Measurements from ENCODE around the gene RAB5B. TPM values are rescaled to one million over a fixed set of nuclear protein-coding genes. Genes with fewer than 3 reads are reported as not detected.

Gene RAB5B
- total RNA-seq, 1 experiment from 2014 or later, result 46.9 TPM

Other genes starting within 250 kb of the RAB5B start
- 1,118 and 1,197 TPM in 2 replicates for gene CD63, start 245.1 kb upstream of the RAB5B start, total RNA-seq (2014; rRNA removed; shearing (Covaris generic))
- 7.7 and 8.4 TPM in 2 replicates for gene GDF11, start 231.0 kb upstream of the RAB5B start, total RNA-seq (2014; rRNA removed; shearing (Covaris generic))
- 131 and 170 TPM in 2 replicates for gene SARNP, start 156.4 kb upstream of the RAB5B start, total RNA-seq (2014; rRNA removed; shearing (Covaris generic))
- gene ORMDL2, start 156.0 kb upstream of the RAB5B start, total RNA-seq (2014; rRNA removed; shearing (Covaris generic)), result 35.9 and 37.2 TPM in 2 replicates
- 35.6 and 43.6 TPM in 2 replicates for gene DNAJC14, start 144.5 kb upstream of the RAB5B start, total RNA-seq (2014; rRNA removed; shearing (Covaris generic))
- gene MMP19, start 131.1 kb upstream of the RAB5B start, total RNA-seq (2014; rRNA removed; shearing (Covaris generic)), result 0.37 and 2.0 TPM in 2 replicates
- 36.1 and 47.4 TPM in 2 replicates for gene PYM1, start 46.2 kb upstream of the RAB5B start, total RNA-seq (2014; rRNA removed; shearing (Covaris generic))
- 5.5 and 11.1 TPM in 2 replicates for gene DGKA, start 42.9 kb upstream of the RAB5B start, total RNA-seq (2014; rRNA removed; shearing (Covaris generic))
- gene PMEL, start 8.0 kb upstream of the RAB5B start, total RNA-seq (2014; rRNA removed; shearing (Covaris generic)), result 0.43 and 0.87 TPM in 2 replicates
- gene CDK2, start 7.2 kb upstream of the RAB5B start, total RNA-seq (2014; rRNA removed; shearing (Covaris generic)), result 66.3 and 67.3 TPM in 2 replicates
- 16.7 and 25.9 TPM in 2 replicates for gene SUOX, start 23.2 kb downstream of the RAB5B start, total RNA-seq (2014; rRNA removed; shearing (Covaris generic))
- 0.39 and 0.89 TPM in 2 replicates for gene IKZF4, start 47.0 kb downstream of the RAB5B start, total RNA-seq (2014; rRNA removed; shearing (Covaris generic))
- gene RPS26, start 67.8 kb downstream of the RAB5B start, total RNA-seq (2014; rRNA removed; shearing (Covaris generic)), result 1,414 and 1,870 TPM in 2 replicates
- 0.31 and 0.45 TPM in 2 replicates for gene ERBB3, start 106.1 kb downstream of the RAB5B start, total RNA-seq (2014; rRNA removed; shearing (Covaris generic))
- gene PA2G4, start 130.5 kb downstream of the RAB5B start, total RNA-seq (2014; rRNA removed; shearing (Covaris generic)), result 203 and 227 TPM in 2 replicates
- 3,847 and 4,326 TPM in 2 replicates for gene RPL41, start 142.6 kb downstream of the RAB5B start, total RNA-seq (2014; rRNA removed; shearing (Covaris generic))
- 1.9 and 2.4 TPM in 2 replicates for gene ZC3H10, start 144.2 kb downstream of the RAB5B start, total RNA-seq (2014; rRNA removed; shearing (Covaris generic))
- 62.9 and 80.8 TPM in 2 replicates for gene ESYT1, start 154.2 kb downstream of the RAB5B start, total RNA-seq (2014; rRNA removed; shearing (Covaris generic))
- gene MYL6B, start 178.5 kb downstream of the RAB5B start, total RNA-seq (2014; rRNA removed; shearing (Covaris generic)), result 88.0 and 129 TPM in 2 replicates
- gene MYL6, start 184.3 kb downstream of the RAB5B start, total RNA-seq (2014; rRNA removed; shearing (Covaris generic)), result 2,426 and 2,616 TPM in 2 replicates
- 19.6 and 22.9 TPM in 2 replicates for gene SMARCC2, start 215.4 kb downstream of the RAB5B start, total RNA-seq (2014; rRNA removed; shearing (Covaris generic))
- 55.1 and 62.8 TPM in 2 replicates for gene RNF41, start 247.8 kb downstream of the RAB5B start, total RNA-seq (2014; rRNA removed; shearing (Covaris generic))

All from H4 (cell line).